Breast epithelium (tissue), 4 donors: ENCODE results near the gene MED14. TPM values are rescaled to one million over a fixed set of nuclear protein-coding genes. Genes with fewer than 3 reads are reported as not detected.

Source experiments
- DNase-seq, 2 donors: peaks; one replicate each; pipeline ENCODE4 v3.0.0-alpha.2; 2019; ENCODE audit warnings: low spot score in 2 of 2
- H3K27ac ChIP-seq, 2 donors: fragments of 200-600 bp; sonication (generic) in 1 of 2; one replicate each; pipeline ENCODE4 v1.5.1; 2016 to 2019; ENCODE audit warnings: mild to moderate bottlenecking in 1 of 2
- H3K27me3 ChIP-seq, 2 donors: fragments of 200-600 bp; sonication (generic) in 1 of 2; one replicate each; pipeline versions ENCODE4 v1.5.1 to v1.6.0; 2017 to 2019; ENCODE audit warnings: control low read depth in 1 of 2, mild to moderate bottlenecking in 1 of 2
- H3K36me3 ChIP-seq: fragments of 200-600 bp; one replicate; pipeline ENCODE4 v1.5.1; 2019
- H3K4me1 ChIP-seq, 2 donors: fragments of 200-600 bp; sonication (generic); one replicate each; pipeline ENCODE4 v1.5.1; 2016 to 2019; ENCODE audit warnings: control low read depth in 1 of 2
- H3K4me3 ChIP-seq, 3 donors: fragments of 200-600 bp; sonication (generic); 1 replicate in 2 of 3; 2 replicates in 1 of 3; pipeline ENCODE4 v1.5.1; 2016 to 2019; ENCODE audit warnings: mild to moderate bottlenecking in 3 of 3, moderate library complexity in 2 of 3
- H3K9me3 ChIP-seq, 2 donors: fragments of 200-600 bp; sonication (generic) in 1 of 2; one replicate each; pipeline ENCODE4 v1.5.1; 2016 to 2019; ENCODE audit warnings: control low read depth in 1 of 2
- CTCF ChIP-seq, 3 donors: fragments of 450-650 bp; IDR thresholded peaks; one replicate each; pipeline ENCODE4 v1.5.1; 2016 to 2017; ENCODE audit warnings: antibody characterized with exemption in 3 of 3, mild to moderate bottlenecking in 3 of 3, moderate library complexity in 3 of 3
- POLR2A ChIP-seq: fragments of 450-650 bp; IDR thresholded peaks from one replicate; pipeline ENCODE4 v1.6.1; 2016; ENCODE audit warnings: antibody characterized with exemption, mild to moderate bottlenecking, moderate library complexity
- POLR2AphosphoS5 ChIP-seq, 3 donors: sonication (generic); formaldehyde crosslinking; IDR thresholded peaks; one replicate each; pipeline ENCODE4 v1.6.1; 2017; ENCODE audit warnings: antibody characterized with exemption in 3 of 3
- intact Hi-C: fragments of 100-400 bp; cut with DNase I; formaldehyde crosslinking; loops from one replicate; pipeline ENCODE4 v1.15.1; 2023; ENCODE audit warnings: low total_unique reads
- total RNA-seq, 3 donors: library from RNA; depleted of rRNA; stranded (reverse); fragments of >200 nt; gene quantifications; one replicate each; pipeline ENCODE4 v1.1.0, GENCODE V29; 2016

The MED14 gene
- total RNA-seq, 3 donors from 2014 or later = 25.8 to 41.4 (median 33.8) TPM

- intact Hi-C loops = no loop called here
- H3K36me3 ChIP-seq = no peaks in the 10 kb centered on the region
- no peak for DNase-seq
- peaks cover 0 to 27% of the 10 kb centered on the region in 2 donors for H3K27me3 ChIP-seq
- TF ChIP-seq POLR2AphosphoS5 (IDR thresholded peaks at IDR 0.05) = no peak
- TF ChIP-seq CTCF (IDR thresholded peaks at IDR 0.05) = no peak
- no peak for TF ChIP-seq POLR2A
- H3K4me1 ChIP-seq = no peaks in the 10 kb centered on the region
- H3K4me3 ChIP-seq = no peak overlapping the region
- H3K9me3 ChIP-seq = no peaks in the 10 kb centered on the region
- H3K27ac ChIP-seq = no peak overlapping the region
These were observed 46.4 kb downstream of the MED14 start for GRCh38 chrX:40688929-40689328.

- Histone ChIP-seq H3K9me3 (no peaks in the 10 kb centered on the region), H3K4me3 (no peak overlapping the region), H3K27ac (no peak overlapping the region), H3K4me1 (no peaks in the 10 kb centered on the region), H3K27me3 (peaks cover 0 to 28% of the 10 kb centered on the region in 2 donors), H3K36me3 (no peaks in the 10 kb centered on the region)
- DNase-seq = no peak
- intact Hi-C loops = no loop called here
- TF ChIP-seq CTCF (IDR thresholded peaks at IDR 0.05) (no peak), POLR2AphosphoS5 (IDR thresholded peaks at IDR 0.05) (no peak), POLR2A (no peak)
These were observed 48.2 kb downstream of the MED14 start for GRCh38 chrX:40687169-40687568.

- H3K9me3 ChIP-seq = no peaks in the 10 kb centered on the region
- TF ChIP-seq POLR2AphosphoS5 (IDR thresholded peaks at IDR 0.05) (no peak), CTCF (IDR thresholded peaks at IDR 0.05) (no peak), POLR2A (no peak)
These were observed 49.9 kb downstream of the MED14 start for GRCh38 chrX:40685362-40685918.

GRCh38 chrX:40684092-40684491 is 51.2 kb downstream of the MED14 start:
- no peak for TF ChIP-seq POLR2A
- no peak for TF ChIP-seq CTCF (IDR thresholded peaks at IDR 0.05)
- no peaks in the 10 kb centered on the region for H3K9me3 ChIP-seq
- H3K4me1 ChIP-seq = no peaks in the 10 kb centered on the region
- H3K36me3 ChIP-seq = no peaks in the 10 kb centered on the region
- no peak overlapping the region for H3K27ac ChIP-seq
- intact Hi-C loops = loop anchor here (2.0 kb wide), 1 partner anchor 19 kb away; no protein-coding TSS in a partner anchor
- DNase-seq = no peak
- no peak overlapping the region for H3K4me3 ChIP-seq
- peaks cover 0 to 14% of the 10 kb centered on the region in 2 donors for H3K27me3 ChIP-seq

More at GRCh38 chrX:40685362-40685918, 49.9 kb downstream of the MED14 start:
- peaks cover 0 to 23% of the 10 kb centered on the region in 2 donors for H3K27me3 ChIP-seq
- no peaks in the 10 kb centered on the region for H3K36me3 ChIP-seq
- no peak for DNase-seq
- no peak overlapping the region for H3K27ac ChIP-seq
- no peaks in the 10 kb centered on the region for H3K4me1 ChIP-seq
- intact Hi-C loops = loop anchor here (2.0 kb wide), 1 partner anchor 17 kb away; no protein-coding TSS in a partner anchor
- no peak overlapping the region for H3K4me3 ChIP-seq

GRCh38 chrX:40683245-40683644 is 52.1 kb downstream of the MED14 start:
- no peak for DNase-seq
- TF ChIP-seq POLR2AphosphoS5 (IDR thresholded peaks at IDR 0.05) (no peak), CTCF (IDR thresholded peaks at IDR 0.05) (no peak), POLR2A (no peak)
- no peak overlapping the region for H3K4me3 ChIP-seq
- no peaks in the 10 kb centered on the region for H3K9me3 ChIP-seq
- no peaks in the 10 kb centered on the region for H3K36me3 ChIP-seq
- H3K4me1 ChIP-seq = no peaks in the 10 kb centered on the region
- intact Hi-C loops = no loop called here
- peaks cover 0 to 13% of the 10 kb centered on the region in 2 donors for H3K27me3 ChIP-seq
- no peak overlapping the region for H3K27ac ChIP-seq
